HG02981 (cell line): Measurements from ENCODE around the gene LINGO3.

ENCODE experiments used
- ATAC-seq: cut with Tn5 transposase; IDR thresholded peaks from one replicate; pipeline ENCODE4 v1.9.1; 2021; ENCODE audit warnings: mild to moderate bottlenecking, moderate library complexity; ENCODE audit not compliant: unreplicated experiment

The LINGO3 gene

DNA sequence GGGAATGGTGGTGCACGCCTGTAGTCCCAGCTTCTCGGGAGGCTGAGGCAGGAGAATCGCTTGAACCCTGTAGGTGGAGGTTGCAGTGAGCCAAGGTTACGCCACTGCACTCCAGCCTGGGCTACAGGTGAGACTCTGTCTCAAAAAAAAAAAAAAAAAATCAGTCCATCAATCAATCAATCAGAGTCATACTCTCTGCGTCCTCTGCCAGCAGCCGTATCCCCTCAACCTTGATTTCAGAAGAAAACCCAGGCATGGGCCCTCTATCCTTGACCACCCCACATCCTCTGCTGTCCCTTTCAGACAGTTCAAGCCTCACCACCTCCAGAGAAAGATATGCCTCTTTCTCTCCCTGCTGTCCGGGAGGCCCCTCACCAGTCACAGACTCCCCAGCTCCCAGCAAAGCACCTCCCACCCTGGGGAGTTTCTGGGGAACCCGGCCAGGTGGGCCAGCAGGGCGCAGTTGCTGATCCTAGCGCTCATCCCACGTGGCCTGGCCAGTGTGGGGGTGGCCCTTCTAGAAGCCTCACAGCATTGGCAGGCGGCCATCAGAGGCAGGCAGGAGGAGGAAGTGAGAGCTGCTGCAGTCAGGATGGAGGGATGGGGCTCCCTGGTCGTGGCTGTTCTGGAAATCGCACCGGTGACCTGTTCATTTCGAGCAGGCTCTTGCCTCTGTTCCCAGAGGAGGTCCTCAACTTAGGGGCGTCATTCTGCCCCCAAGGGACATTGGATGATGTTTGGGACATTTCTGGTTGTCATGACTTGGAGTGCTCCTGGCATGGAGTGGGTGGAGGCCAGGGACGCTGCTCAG, 41.6 kb downstream of the LINGO3 start:
- ATAC-seq: no peak

- ATAC-seq: no peak
These were observed 46.3 kb downstream of the LINGO3 start for GRCh38 chr19:2261438-2262172.

- no peak for ATAC-seq
These were observed 47.6 kb downstream of the LINGO3 start for GRCh38 chr19:2260341-2260805.

GRCh38 chr19:2259336-2259735, 48.6 kb downstream of the LINGO3 start:
- ATAC-seq: no peak
